ENCODE measurements around the gene NUDT4. TPM values are rescaled to one million over a fixed set of nuclear protein-coding genes. Genes with fewer than 3 reads are reported as not detected.
"Not testable (repeated sequence)": the region's sequence is repeated elsewhere in the genome, so short reads cannot be mapped to it uniquely, and the experiment has no call there.

NUDT4 gene
- total RNA-seq, 2 donors from 2014 or later: 59.7 to 66.9 TPM

- intact Hi-C loops (cut with DNase I): loop anchor here (10.0 kb wide), 1 partner anchor 406 kb away; no protein-coding TSS in a partner anchor
- no peaks in the 10 kb centered on the region for H3K9me3 ChIP-seq
- peaks cover 0 to under 1% of the 10 kb centered on the region in 2 donors for H3K36me3 ChIP-seq (replicated peaks in 1 of 2; ENCODE audit: insufficient read depth in 1 of 2, low read depth in 2 of 2)
- H3K4me3 ChIP-seq: no peak overlapping the region
- peaks cover 54% of the 10 kb centered on the region for H3K4me1 ChIP-seq
- no peak for DNase-seq
- no peak for ATAC-seq
- TF ChIP-seq POLR2A (IDR thresholded peaks at IDR 0.05): no peak
- TF ChIP-seq CTCF (IDR thresholded peaks at IDR 0.05): no peak
- no peaks in the 10 kb centered on the region for H3K27me3 ChIP-seq
- H3K27ac ChIP-seq: peak overlapping the region in 2 of 4 donors; percentile 40 to 57
- 74 to 78% methylated on average over 5 of the region's 5 CpGs for WGBS, 2 donors
Observed at GRCh38 chr12:93390549-93391297, 13.0 kb downstream of the NUDT4 start.

GRCh38 chr12:93393425-93393824, 15.7 kb downstream of the NUDT4 start:
- 41 to 49% methylated on average over 2 of the region's 2 CpGs for WGBS, 2 donors
- H3K36me3 ChIP-seq (replicated peaks in 1 of 2; ENCODE audit: insufficient read depth in 1 of 2, low read depth in 2 of 2): peaks cover 0 to 4% of the 10 kb centered on the region in 2 donors
- no peak for ATAC-seq
- peaks cover 60% of the 10 kb centered on the region for H3K4me1 ChIP-seq
- H3K9me3 ChIP-seq: no peaks in the 10 kb centered on the region
- no peak for DNase-seq
- intact Hi-C loops (cut with DNase I): loop anchor here (10.0 kb wide), 1 partner anchor 409 kb away; no protein-coding TSS in a partner anchor
- no peaks in the 10 kb centered on the region for H3K27me3 ChIP-seq
- TF ChIP-seq CTCF (IDR thresholded peaks at IDR 0.05): no peak
- TF ChIP-seq POLR2A (IDR thresholded peaks at IDR 0.05): no peak
- H3K27ac ChIP-seq: no peak overlapping the region
- H3K4me3 ChIP-seq: no peak overlapping the region

- no peaks in the 10 kb centered on the region for H3K9me3 ChIP-seq
- 25 to 42% methylated on average over 10 to 12 of the region's 12 CpGs for WGBS, 2 donors
- no peaks in the 10 kb centered on the region for H3K27me3 ChIP-seq
- peak; percentile 57 for ATAC-seq
- peak overlapping the region in 3 of 4 donors; percentile 15 to 59 (median 39) for H3K27ac ChIP-seq
- peak in 3 of 4 donors; percentile 42 to 64 (median 54) for DNase-seq
- H3K4me1 ChIP-seq: peaks cover 34% of the 10 kb centered on the region
- intact Hi-C loops (cut with DNase I): loop anchor here (10.0 kb wide), 1 partner anchor 413 kb away; no protein-coding TSS in a partner anchor
- no peak overlapping the region for H3K4me3 ChIP-seq
- peaks cover 0 to 4% of the 10 kb centered on the region in 2 donors for H3K36me3 ChIP-seq (replicated peaks in 1 of 2; ENCODE audit: insufficient read depth in 1 of 2, low read depth in 2 of 2)
- TF ChIP-seq POLR2A (IDR thresholded peaks at IDR 0.05): no peak
- TF ChIP-seq CTCF (IDR thresholded peaks at IDR 0.05): no peak
Observed at GRCh38 chr12:93397412-93397811, 19.7 kb downstream of the NUDT4 start.

GRCh38 chr12:93399183-93399863, 21.6 kb downstream of the NUDT4 start:
- H3K4me1 ChIP-seq: peaks cover 34% of the 10 kb centered on the region
- H3K36me3 ChIP-seq (replicated peaks in 1 of 2; ENCODE audit: insufficient read depth in 1 of 2, low read depth in 2 of 2); H3K27ac ChIP-seq; H3K27me3 ChIP-seq; H3K4me3 ChIP-seq; H3K9me3 ChIP-seq; DNase-seq: not testable (repeated sequence)
- 43% methylated on average over 1 of the region's 5 CpGs; no CpG with 5 or more reads in 1 of the 2 donors for WGBS, 2 donors
- peak; percentile 89 for ATAC-seq
- intact Hi-C loops (cut with DNase I): loop anchor here (10.0 kb wide), 1 partner anchor 415 kb away; no protein-coding TSS in a partner anchor
